HG03064 (cell line): ENCODE measurements around the gene AGPAT4.
"Not testable (repeated sequence)": the region's sequence is repeated elsewhere in the genome, so short reads cannot be mapped to it uniquely, and the experiment has no call there.

ENCODE experiments used
- ATAC-seq: cut with Tn5 transposase; IDR thresholded peaks from one replicate; pipeline ENCODE4 v1.9.1; 2021; ENCODE audit warnings: low read depth; ENCODE audit not compliant: unreplicated experiment

AGPAT4 gene

GRCh38 chr6:161127071-161127740 lies 146.7 kb downstream of the AGPAT4 start:
- no peak for ATAC-seq

- ATAC-seq: no peak
These were observed 148.3 kb downstream of the AGPAT4 start for GRCh38 chr6:161125591-161125990.

GRCh38 chr6:161123319-161123718 lies 150.5 kb downstream of the AGPAT4 start:
- not testable (repeated sequence) for ATAC-seq

GRCh38 chr6:161117942-161118341 lies 155.9 kb downstream of the AGPAT4 start:
- ATAC-seq: no peak

- ATAC-seq: no peak
These were observed 156.6 kb downstream of the AGPAT4 start for GRCh38 chr6:161117308-161117707.

GRCh38 chr6:161116554-161116953 lies 157.3 kb downstream of the AGPAT4 start:
- ATAC-seq: no peak

DNA sequence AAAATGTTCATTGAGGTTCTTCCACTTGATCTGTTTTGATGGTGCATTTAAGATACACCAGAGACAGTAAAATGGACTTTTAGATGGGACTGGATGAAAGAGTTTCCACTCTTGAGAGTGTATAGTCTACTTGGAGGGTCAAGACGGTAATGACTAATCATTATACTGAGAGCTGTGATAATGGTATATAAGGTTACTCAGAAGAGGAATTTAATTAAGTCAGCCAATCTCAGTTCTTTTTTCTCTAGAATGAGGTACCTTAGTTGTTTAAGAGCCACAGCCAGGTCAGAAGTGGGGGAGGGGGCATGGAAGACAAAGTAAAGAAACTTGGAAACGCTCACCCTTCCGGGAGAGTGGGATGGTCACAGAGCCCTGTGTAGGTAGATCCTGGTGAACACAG lies 158.4 kb downstream of the AGPAT4 start:
- no peak for ATAC-seq

GRCh38 chr6:161111261-161111660 lies 162.6 kb downstream of the AGPAT4 start:
- ATAC-seq: no peak

DNA sequence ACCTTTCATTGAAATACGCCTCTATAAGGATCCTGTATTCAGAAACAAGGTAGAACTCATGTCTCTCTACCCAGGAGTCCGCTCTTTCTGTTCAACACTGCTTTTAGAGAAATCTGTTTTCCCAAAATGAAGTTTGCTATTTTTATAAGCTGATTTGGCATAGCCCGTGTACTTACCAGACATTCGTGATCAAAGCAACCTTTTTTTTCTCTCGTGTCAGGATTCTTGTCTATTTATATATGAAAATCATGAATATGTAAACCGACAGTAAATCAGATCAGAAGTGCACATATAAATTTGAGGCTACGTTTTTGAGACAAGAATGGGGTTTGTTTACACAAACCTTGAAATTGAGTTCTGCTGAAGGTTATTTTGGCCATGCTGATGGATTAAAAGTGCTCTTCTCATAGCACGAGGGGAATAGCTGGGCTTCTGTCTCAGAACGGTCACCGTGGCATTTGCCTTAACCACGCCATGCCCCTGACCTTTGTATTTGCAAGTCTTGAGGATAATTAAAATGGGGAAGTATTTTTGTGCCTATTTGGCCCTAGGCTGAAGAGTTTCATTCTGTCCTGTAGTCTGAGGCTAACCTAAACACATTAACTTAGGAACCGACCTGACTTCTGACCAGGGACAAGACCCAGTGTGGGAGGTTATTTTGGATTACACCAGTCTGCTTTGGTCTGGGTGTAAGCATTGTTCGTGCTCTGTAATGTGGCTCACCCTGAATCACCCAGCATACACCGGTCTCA lies 163.7 kb downstream of the AGPAT4 start:
- ATAC-seq: no peak

DNA sequence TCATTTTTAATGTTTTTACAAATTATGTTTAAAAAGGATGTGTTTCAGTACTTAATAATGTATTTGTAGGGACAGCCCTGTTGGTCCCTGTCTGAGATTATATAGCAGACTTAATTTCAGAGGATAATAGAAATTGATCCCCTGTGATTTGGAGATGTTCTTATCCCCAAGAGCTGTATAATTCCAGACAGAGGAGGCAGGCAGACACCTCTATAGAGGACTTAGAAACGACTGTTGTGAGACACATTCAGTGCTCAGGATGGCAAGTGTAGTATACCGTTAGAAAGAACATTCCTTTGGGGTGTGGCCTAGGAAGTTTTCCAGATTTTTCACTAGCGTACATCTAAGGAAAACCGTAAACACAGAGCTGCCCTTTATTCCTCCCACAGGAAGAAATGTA lies 164.5 kb downstream of the AGPAT4 start:
- no peak for ATAC-seq

GRCh38 chr6:161108916-161109315 lies 164.9 kb downstream of the AGPAT4 start:
- no peak for ATAC-seq

- ATAC-seq: no peak
These were observed 165.8 kb downstream of the AGPAT4 start for GRCh38 chr6:161107779-161108730.

GRCh38 chr6:161105408-161105807 lies 168.5 kb downstream of the AGPAT4 start:
- no peak for ATAC-seq

- no peak for ATAC-seq
These were observed 168.9 kb downstream of the AGPAT4 start for GRCh38 chr6:161104966-161105365.

- no peak for ATAC-seq
These were observed 170.4 kb downstream of the AGPAT4 start for GRCh38 chr6:161103475-161103874.

GRCh38 chr6:161101517-161101916 lies 172.3 kb downstream of the AGPAT4 start:
- no peak for ATAC-seq

GRCh38 chr6:161100072-161100471 lies 173.8 kb downstream of the AGPAT4 start:
- ATAC-seq: no peak

DNA sequence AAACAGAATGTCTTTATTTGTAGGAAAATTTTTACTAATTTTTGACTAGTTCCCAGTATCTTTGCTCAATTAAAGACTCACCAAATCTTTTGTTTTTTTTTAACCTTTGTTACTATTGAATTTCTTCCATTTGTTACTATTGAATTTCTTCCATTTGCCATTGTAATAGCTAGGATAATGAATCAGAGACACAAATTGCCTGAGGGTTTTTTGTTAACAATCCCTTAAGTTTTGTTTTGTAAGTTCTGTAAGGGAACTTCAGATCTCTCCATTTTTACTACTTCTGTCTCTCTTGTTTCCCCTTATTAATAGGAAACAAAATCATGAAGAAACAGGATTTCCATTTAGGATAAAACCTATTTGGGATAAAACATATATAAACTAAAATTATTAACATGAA lies 177.9 kb downstream of the AGPAT4 start:
- no peak for ATAC-seq

GRCh38 chr6:161094955-161095354 lies 178.9 kb downstream of the AGPAT4 start:
- ATAC-seq: no peak

GRCh38 chr6:161091972-161092701 lies 181.7 kb downstream of the AGPAT4 start:
- ATAC-seq: no peak
